Measurements from ENCODE around the gene RHBDL1.
A peak's percentile ranks its signal among the peaks of the same experiment; 100 is the strongest.

Gene RHBDL1

GRCh38 chr16:682493-683395 lies 7.3 kb downstream of the RHBDL1 start (continued):
- no peak for TF ChIP-seq REST (tag by site-specific recombination; IDR thresholded peaks at IDR 0.05)
- TF ChIP-seq ZBTB44 (tag by site-specific recombination; IDR thresholded peaks at IDR 0.05): no peak
- no peak for TF ChIP-seq TCF7L2 (IDR thresholded peaks at IDR 0.05; ENCODE audit: borderline replicate concordance, low read depth, low read length)
- TF ChIP-seq ZNF549 (tag by site-specific recombination; IDR thresholded peaks at IDR 0.05): no peak
- TF ChIP-seq ZNF24 (tag by site-specific recombination; IDR thresholded peaks at IDR 0.05): no peak
- no peak for TF ChIP-seq ZNF311 (tag by site-specific recombination; IDR thresholded peaks at IDR 0.05; ENCODE audit: borderline replicate concordance)
- TF ChIP-seq ZNF548 (tag by site-specific recombination; IDR thresholded peaks at IDR 0.05): no peak
- TF ChIP-seq ZNF362 (tag by site-specific recombination; IDR thresholded peaks at IDR 0.05): no peak
- peak; percentile 13; the same call in 1 of the 2 replicates for TF ChIP-seq ZFP37 (tag by site-specific recombination; IDR thresholded peaks at IDR 0.05)
- no peak for TF ChIP-seq ZNF658 (tag by site-specific recombination; IDR thresholded peaks at IDR 0.05)
- no peak for TF ChIP-seq ZNF707 (tag by site-specific recombination; IDR thresholded peaks at IDR 0.05)
- no peak for TF ChIP-seq ZNF645 (tag by site-specific recombination; IDR thresholded peaks at IDR 0.05)
- TF ChIP-seq ZNF670 (tag by site-specific recombination; IDR thresholded peaks at IDR 0.05; ENCODE audit: low read depth): no peak
- no peak for TF ChIP-seq ZNF132 (tag by site-specific recombination; IDR thresholded peaks at IDR 0.05; ENCODE audit: borderline replicate concordance)
- no peak for TF ChIP-seq KLF10 (tag by site-specific recombination; IDR thresholded peaks at IDR 0.05)
- TF ChIP-seq SALL2 (tag by site-specific recombination; IDR thresholded peaks at IDR 0.05; ENCODE audit: borderline replicate concordance): no peak
- no peak for TF ChIP-seq ZNF121 (tag by site-specific recombination; IDR thresholded peaks at IDR 0.05)
- peak; percentile 8; the same call in 1 of the 2 replicates for TF ChIP-seq ZNF692 (tag by site-specific recombination; IDR thresholded peaks at IDR 0.05)
- 0 out of 2 replicates have a peak, but pooled peaks have one; percentile 23 for TF ChIP-seq GLI4 (tag by site-specific recombination; IDR thresholded peaks at IDR 0.05)
- no peak for TF ChIP-seq ZBTB49 (tag by site-specific recombination; IDR thresholded peaks at IDR 0.05; ENCODE audit: low read depth)
- TF ChIP-seq BCL6B (tag by site-specific recombination; IDR thresholded peaks at IDR 0.05): no peak
- no peak for TF ChIP-seq ZSCAN5A (tag by site-specific recombination; IDR thresholded peaks at IDR 0.05)
- TF ChIP-seq ZNF626 (tag by site-specific recombination; IDR thresholded peaks at IDR 0.05): no peak
- TF ChIP-seq YY1 (tag by site-specific recombination; IDR thresholded peaks at IDR 0.05): no peak
